Small intestine (tissue), 7 donors: Measurements from ENCODE around the gene ZFAND6. TPM values are rescaled to one million over a fixed set of nuclear protein-coding genes. Genes with fewer than 3 reads are reported as not detected.
A peak's percentile ranks its signal among the peaks of the same experiment; 100 is the strongest.
"Not testable (repeated sequence)": the region's sequence is repeated elsewhere in the genome, so short reads cannot be mapped to it uniquely, and the experiment has no call there.

Experiments
- DNase-seq, 2 donors: peaks; one replicate each; pipeline versions ENCODE4 v3.0.0 to v3.0.0-alpha.2; 2013
- FAIRE-seq: peaks from 2 replicates; lab custom pipeline; 2012; peaks lifted over from hg19 to GRCh38; lab: Jason Lieb, UNC
- H3K27ac ChIP-seq, 3 donors: one replicate each; pipeline ENCODE4 v1.5.1; 2013; ENCODE audit warnings: low read length in 2 of 3, mild to moderate bottlenecking in 2 of 3, control low read depth in 1 of 3, inconsistent platforms in 1 of 3, low read depth in 1 of 3, moderate library complexity in 1 of 3
- H3K27me3 ChIP-seq, 3 donors: one replicate each; pipeline ENCODE4 v1.6.1; 2013; ENCODE audit warnings: low read length in 3 of 3, inconsistent platforms in 1 of 3; ENCODE audit not compliant: control insufficient read depth in 3 of 3, insufficient read depth in 3 of 3
- H3K36me3 ChIP-seq, 3 donors: one replicate each; pipeline ENCODE4 v1.6.1; 2013; ENCODE audit warnings: low read length in 3 of 3, inconsistent platforms in 1 of 3, low read depth in 1 of 3, mild to moderate bottlenecking in 1 of 3, moderate library complexity in 1 of 3; ENCODE audit not compliant: control insufficient read depth in 3 of 3, insufficient read depth in 2 of 3
- H3K4me1 ChIP-seq, 3 donors: one replicate each; pipeline ENCODE4 v1.6.1; 2013; ENCODE audit warnings: low read length in 2 of 3, inconsistent platforms in 1 of 3, low read depth in 1 of 3, mild to moderate bottlenecking in 1 of 3, moderate library complexity in 1 of 3; ENCODE audit not compliant: control insufficient read depth in 3 of 3, insufficient read depth in 2 of 3
- H3K4me3 ChIP-seq, 3 donors: one replicate each; pipeline ENCODE4 v1.5.1; 2013; ENCODE audit warnings: low read length in 3 of 3, control low read depth in 1 of 3, inconsistent platforms in 1 of 3, low read depth in 1 of 3, mild to moderate bottlenecking in 1 of 3, moderate library complexity in 1 of 3
- H3K9me3 ChIP-seq, 2 donors: one replicate each; pipeline ENCODE4 v1.6.1; 2013; ENCODE audit warnings: low read depth in 1 of 2, low read length in 1 of 2; ENCODE audit not compliant: control insufficient read depth in 2 of 2, insufficient read depth in 1 of 2
- WGBS, 3 donors: extraction: QIAGEN DNeasy Blood & Tissue Kit; methylation state at CpG; one replicate each; pipeline ENCODE4 v1.1.7; 2013; 5-methylcytosine and 5-hydroxymethylcytosine counted together
- polyA plus RNA-seq, 4 donors: library from polyadenylated mRNA; stranded (reverse) in 3 of 4; unstranded in 1 of 4; fragments of 200-250 nt in 3 of 4; fragments of 120-200 nt in 1 of 4; gene quantifications; one replicate each; pipeline versions ENCODE4 v1.2.1 to v1.2.3, GENCODE V29; 2013
- donor health status: healthy with polysubstance abuse.
- donor health status: control.
- donor health status: control.
- donor health status: Bipolar disorder and iron deficiency.
- donor health status: healthy.

The ZFAND6 gene
- polyA plus RNA-seq, 4 donors = 66.9 to 97.3 (median 89.4) TPM

DNA sequence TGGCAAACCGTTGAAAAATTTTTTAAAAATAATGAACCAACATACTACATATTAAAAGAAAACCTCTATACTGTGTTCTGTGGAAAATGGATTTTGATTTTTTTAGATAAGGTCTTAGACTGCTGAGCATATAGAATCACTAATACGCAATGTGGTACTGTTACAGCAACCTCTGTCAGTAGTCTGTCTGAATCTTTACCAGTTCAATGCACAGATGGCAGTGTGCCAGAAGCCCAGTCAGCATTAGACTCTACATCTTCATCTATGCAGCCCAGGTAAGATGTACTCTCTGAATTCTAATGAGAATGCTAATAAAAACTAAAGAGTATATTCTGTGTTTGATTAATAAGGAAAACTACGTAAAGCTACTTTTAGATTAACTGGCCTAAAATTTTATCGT is 62.1 kb downstream of the ZFAND6 start:
- H3K27me3 ChIP-seq = no peaks in the 10 kb centered on the region
- peaks cover 0 to 7% (median 4%) of the 10 kb centered on the region in 3 donors for H3K36me3 ChIP-seq
- no peak overlapping the region for H3K27ac ChIP-seq
- WGBS, 3 donors = 87 to 94% (median 90%) methylated on average over 4 of the region's 4 CpGs
- no peak for FAIRE-seq
- no peaks in the 10 kb centered on the region for H3K4me1 ChIP-seq
- H3K4me3 ChIP-seq = no peak overlapping the region
- H3K9me3 ChIP-seq = no peaks in the 10 kb centered on the region
- DNase-seq = peak in 1 of 2 donors; percentile 20

- DNase-seq = no peak
- Histone ChIP-seq H3K4me1 (no peaks in the 10 kb centered on the region), H3K27me3 (no peaks in the 10 kb centered on the region), H3K36me3 (peaks cover 0 to 7% (median 4%) of the 10 kb centered on the region in 3 donors), H3K27ac (no peak overlapping the region), H3K4me3 (no peak overlapping the region), H3K9me3 (no peaks in the 10 kb centered on the region)
- no peak for FAIRE-seq
- WGBS, 3 donors = 94 to 97% (median 95%) methylated on average over 6 of the region's 6 CpGs
Measured at GRCh38 chr15:80123034-80123433, 63.6 kb downstream of the ZFAND6 start.

- not testable (repeated sequence) for H3K4me3 ChIP-seq, DNase-seq, H3K36me3 ChIP-seq, H3K27me3 ChIP-seq, H3K4me1 ChIP-seq, H3K9me3 ChIP-seq, FAIRE-seq
- peak overlapping the region in 1 of 3 donors; percentile 28 for H3K27ac ChIP-seq
- WGBS, 3 donors = 96 to 100% (median 98%) methylated on average over 6 of the region's 6 CpGs
Measured at GRCh38 chr15:80127253-80127652, 67.8 kb downstream of the ZFAND6 start.

DNA sequence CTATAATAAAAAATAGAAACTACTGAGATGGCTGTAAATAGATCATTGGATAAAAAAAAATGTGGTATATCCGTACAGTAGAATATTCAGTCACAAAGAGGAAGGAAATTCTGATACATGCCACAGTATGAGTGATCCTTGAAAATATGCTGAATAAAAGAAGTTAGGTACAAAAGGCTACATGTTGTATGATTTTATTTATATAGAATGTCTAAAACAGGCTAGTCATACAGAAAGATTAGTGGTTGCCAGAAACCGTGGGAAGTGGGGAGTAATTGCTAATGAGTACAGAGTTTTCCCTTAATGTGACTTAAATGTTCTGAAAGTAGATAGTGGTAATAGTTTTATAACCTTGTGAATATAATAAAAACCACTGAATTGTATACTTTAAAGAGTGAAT is 68.4 kb downstream of the ZFAND6 start:
- Histone ChIP-seq H3K36me3 (peaks cover 0 to 8% (median 4%) of the 10 kb centered on the region in 3 donors), H3K4me1 (no peaks in the 10 kb centered on the region), H3K27me3 (no peaks in the 10 kb centered on the region), H3K4me3 (no peak overlapping the region), H3K27ac (peak overlapping the region in 1 of 3 donors; percentile 28), H3K9me3 (no peaks in the 10 kb centered on the region)
- WGBS, 3 donors = 59 to 67% (median 62%) methylated on average over 2 of the region's 2 CpGs
- DNase-seq = no peak
- FAIRE-seq = no peak

GRCh38 chr15:80132382-80132781 is 72.9 kb downstream of the ZFAND6 start:
- 92 to 97% (median 95%) methylated on average over 3 of the region's 3 CpGs for WGBS, 3 donors
- no peak overlapping the region for H3K4me3 ChIP-seq
- no peak overlapping the region for H3K27ac ChIP-seq
- H3K9me3 ChIP-seq = no peaks in the 10 kb centered on the region
- peaks cover 0 to 12% (median 12%) of the 10 kb centered on the region in 3 donors for H3K36me3 ChIP-seq
- DNase-seq (no peak), FAIRE-seq (no peak)
- H3K4me1 ChIP-seq = no peaks in the 10 kb centered on the region
- no peaks in the 10 kb centered on the region for H3K27me3 ChIP-seq

- no peak for DNase-seq
- Histone ChIP-seq H3K9me3 (no peaks in the 10 kb centered on the region), H3K27me3 (no peaks in the 10 kb centered on the region), H3K4me1 (no peaks in the 10 kb centered on the region), H3K4me3 (no peak overlapping the region), H3K36me3 (peaks cover 2 to 12% (median 11%) of the 10 kb centered on the region in 3 donors), H3K27ac (no peak overlapping the region)
- 85 to 90% (median 88%) methylated on average over 3 of the region's 3 CpGs for WGBS, 3 donors
- no peak for FAIRE-seq
Measured at GRCh38 chr15:80136854-80137253, 77.4 kb downstream of the ZFAND6 start.

DNA sequence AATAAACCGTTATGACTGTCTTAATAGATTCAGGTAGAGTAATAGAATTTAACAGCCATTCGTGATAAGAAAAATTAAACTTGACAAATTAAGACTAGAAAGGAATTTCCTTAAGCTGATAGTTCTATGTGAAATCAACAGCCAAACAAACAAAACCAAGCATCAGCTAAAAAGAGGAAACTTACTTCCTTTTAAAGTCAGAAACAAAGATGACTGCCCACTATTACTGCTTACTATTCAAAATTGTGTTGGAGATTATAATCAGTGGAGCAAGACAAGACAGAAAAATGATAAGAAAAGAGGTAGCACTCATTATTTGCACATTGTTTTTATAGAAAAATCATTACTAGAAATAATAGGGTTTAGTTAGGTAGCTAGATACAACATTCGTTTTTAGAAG is 79.5 kb downstream of the ZFAND6 start:
- H3K27me3 ChIP-seq = no peaks in the 10 kb centered on the region
- DNase-seq (no peak), FAIRE-seq (no peak)
- H3K27ac ChIP-seq = no peak overlapping the region
- 76 to 88% (median 87%) methylated on average over 3 of the region's 3 CpGs for WGBS, 3 donors
- no peaks in the 10 kb centered on the region for H3K9me3 ChIP-seq
- no peaks in the 10 kb centered on the region for H3K4me1 ChIP-seq
- peaks cover 2 to 8% (median 8%) of the 10 kb centered on the region in 3 donors for H3K36me3 ChIP-seq
- H3K4me3 ChIP-seq = no peak overlapping the region

GRCh38 chr15:80140909-80141308 is 81.4 kb downstream of the ZFAND6 start:
- Histone ChIP-seq H3K36me3 (peaks cover under 1 to 2% (median 2%) of the 10 kb centered on the region in 3 donors), H3K4me1 (no peaks in the 10 kb centered on the region), H3K9me3 (no peaks in the 10 kb centered on the region), H3K4me3 (no peak overlapping the region), H3K27ac (no peak overlapping the region), H3K27me3 (no peaks in the 10 kb centered on the region)
- 89 to 93% (median 91%) methylated on average over 3 to 4 of the region's 4 CpGs for WGBS, 3 donors
- FAIRE-seq (no peak), DNase-seq (no peak)
